Gastrocnemius medialis (tissue), 4 donors: ENCODE data around the gene HMGB2. TPM values are rescaled to one million over a fixed set of nuclear protein-coding genes. Genes with fewer than 3 reads are reported as not detected.

Source experiments
- ATAC-seq, 2 donors: fragments of 150-250 bp; one replicate each; pipeline ENCODE4 v1.9.1; 2016
- DNase-seq, 2 donors: peaks; one replicate each; pipeline ENCODE4 v3.0.0-alpha.2; 2019
- H3K27ac ChIP-seq, 4 donors: fragments of 200-600 bp; sonication (generic); 1 replicate in 1 of 4; 2 replicates in 3 of 4; pipeline ENCODE4 v1.5.1; 2016 to 2018; ENCODE audit warnings: mild to moderate bottlenecking in 2 of 4, moderate library complexity in 1 of 4
- H3K27me3 ChIP-seq, 3 donors: fragments of 200-600 bp; sonication (generic) in 2 of 3; 1 replicate in 1 of 3; 2 replicates in 2 of 3; pipeline versions ENCODE4 v1.5.1 to v1.6.0; 2016 to 2019; ENCODE audit warnings: mild to moderate bottlenecking in 1 of 3, moderate library complexity in 1 of 3
- H3K36me3 ChIP-seq, 2 donors: fragments of 200-600 bp; sonication (generic) in 1 of 2; one replicate each; pipeline ENCODE4 v1.5.1; 2017 to 2018
- H3K4me1 ChIP-seq, 2 donors: fragments of 200-600 bp; sonication (generic) in 1 of 2; one replicate each; pipeline ENCODE4 v1.5.1; 2016 to 2017; ENCODE audit warnings: mild to moderate bottlenecking in 2 of 2
- H3K4me3 ChIP-seq, 4 donors: fragments of 200-600 bp; sonication (generic) in 3 of 4; 1 replicate in 1 of 4; 2 replicates in 3 of 4; pipeline ENCODE4 v1.5.1; 2016 to 2019; ENCODE audit warnings: mild to moderate bottlenecking in 2 of 4
- H3K9me3 ChIP-seq, 3 donors: fragments of 200-600 bp; sonication (generic) in 2 of 3; 1 replicate in 1 of 3; 2 replicates in 2 of 3; pipeline ENCODE4 v1.5.1; 2016 to 2019
- POLR2A ChIP-seq, 2 donors: fragments of 450-650 bp; IDR thresholded peaks; one replicate each; pipeline ENCODE4 v1.6.1; 2017; ENCODE audit warnings: antibody characterized with exemption in 2 of 2, mild to moderate bottlenecking in 2 of 2, moderate library complexity in 2 of 2
- in situ Hi-C, 4 donors: fragments of 200-750 bp; cut with MboI; loops; one replicate each; pipeline versions ENCODE4 v1.15.0 to v1.8.0; 2017; ENCODE audit warnings: low sequenced_read_pairs in 4 of 4
- intact Hi-C: fragments of 100-400 bp; cut with DNase I; formaldehyde crosslinking; loops from one replicate; pipeline ENCODE4 v1.15.1; 2023; ENCODE audit warnings: low total_unique reads
- total RNA-seq, 4 donors: library from RNA; depleted of rRNA; stranded (reverse); fragments of >200 nt; gene quantifications; one replicate each; pipeline versions ENCODE4 v1.1.0 to v1.2.3, GENCODE V29; 2016
- TF ChIP-seq, protein P1 (sequence below), 5 experiments: fragments of 450-650 bp in 3 of 5; fragments of 200-600 bp in 2 of 5; sonication (generic) in 2 of 5; IDR thresholded peaks in 4 of 5; conservative IDR thresholded peaks in 1 of 5; 1 replicate in 4 of 5; 2 replicates in 1 of 5; pipeline ENCODE4 v1.5.1; 2016 to 2019; ENCODE audit warnings: antibody characterized with exemption in 5 of 5, mild to moderate bottlenecking in 3 of 5, moderate library complexity in 3 of 5

HMGB2 gene
- total RNA-seq, 4 donors from 2014 or later = 4.1 to 61.6 (median 21.2) TPM

DNA sequence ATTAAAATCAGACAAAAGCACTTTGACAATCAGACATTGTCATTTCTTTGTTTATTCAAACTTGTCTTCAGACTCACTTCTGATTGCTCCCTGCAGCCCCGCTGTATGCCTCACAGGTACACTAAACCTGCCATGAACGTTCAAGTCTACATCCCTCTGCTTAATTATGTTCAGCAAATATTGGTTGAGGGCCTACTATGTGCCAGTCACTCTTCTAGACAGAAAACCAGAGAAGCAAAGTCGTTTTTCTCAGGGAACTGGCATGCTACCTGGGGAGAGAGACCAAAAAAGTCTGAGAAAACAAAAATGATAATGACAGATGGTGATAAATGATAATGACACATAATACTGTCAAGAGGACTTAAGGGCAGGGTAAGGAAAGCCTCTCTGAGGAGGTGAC, 19.4 kb downstream of the HMGB2 start:
- no peaks in the 10 kb centered on the region for H3K27me3 ChIP-seq
- no peak for ATAC-seq
- H3K9me3 ChIP-seq = no peaks in the 10 kb centered on the region
- TF ChIP-seq POLR2A (IDR thresholded peaks at IDR 0.05) = no peak
- TF ChIP-seq, protein P1, sequence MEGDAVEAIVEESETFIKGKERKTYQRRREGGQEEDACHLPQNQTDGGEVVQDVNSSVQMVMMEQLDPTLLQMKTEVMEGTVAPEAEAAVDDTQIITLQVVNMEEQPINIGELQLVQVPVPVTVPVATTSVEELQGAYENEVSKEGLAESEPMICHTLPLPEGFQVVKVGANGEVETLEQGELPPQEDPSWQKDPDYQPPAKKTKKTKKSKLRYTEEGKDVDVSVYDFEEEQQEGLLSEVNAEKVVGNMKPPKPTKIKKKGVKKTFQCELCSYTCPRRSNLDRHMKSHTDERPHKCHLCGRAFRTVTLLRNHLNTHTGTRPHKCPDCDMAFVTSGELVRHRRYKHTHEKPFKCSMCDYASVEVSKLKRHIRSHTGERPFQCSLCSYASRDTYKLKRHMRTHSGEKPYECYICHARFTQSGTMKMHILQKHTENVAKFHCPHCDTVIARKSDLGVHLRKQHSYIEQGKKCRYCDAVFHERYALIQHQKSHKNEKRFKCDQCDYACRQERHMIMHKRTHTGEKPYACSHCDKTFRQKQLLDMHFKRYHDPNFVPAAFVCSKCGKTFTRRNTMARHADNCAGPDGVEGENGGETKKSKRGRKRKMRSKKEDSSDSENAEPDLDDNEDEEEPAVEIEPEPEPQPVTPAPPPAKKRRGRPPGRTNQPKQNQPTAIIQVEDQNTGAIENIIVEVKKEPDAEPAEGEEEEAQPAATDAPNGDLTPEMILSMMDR (IDR thresholded peaks at IDR 0.05 in 4 of 5, conservative IDR thresholded peaks at IDR 0.05 in 1 of 5) = no peak
- no peak for DNase-seq
- in situ Hi-C loops = loop anchor here in 3 of 4 donors (5.0 to 25.0 kb wide), 4 partner anchors 98 to 823 kb away; no protein-coding TSS in a partner anchor
- H3K4me1 ChIP-seq = peaks cover 6 to 10% of the 10 kb centered on the region in 2 donors
- intact Hi-C loops = loop anchor here (5.0 kb wide), 1 partner anchor 178 kb away; no protein-coding TSS in a partner anchor
- no peaks in the 10 kb centered on the region for H3K36me3 ChIP-seq
- H3K27ac ChIP-seq = no peak overlapping the region
- no peak overlapping the region for H3K4me3 ChIP-seq

DNA sequence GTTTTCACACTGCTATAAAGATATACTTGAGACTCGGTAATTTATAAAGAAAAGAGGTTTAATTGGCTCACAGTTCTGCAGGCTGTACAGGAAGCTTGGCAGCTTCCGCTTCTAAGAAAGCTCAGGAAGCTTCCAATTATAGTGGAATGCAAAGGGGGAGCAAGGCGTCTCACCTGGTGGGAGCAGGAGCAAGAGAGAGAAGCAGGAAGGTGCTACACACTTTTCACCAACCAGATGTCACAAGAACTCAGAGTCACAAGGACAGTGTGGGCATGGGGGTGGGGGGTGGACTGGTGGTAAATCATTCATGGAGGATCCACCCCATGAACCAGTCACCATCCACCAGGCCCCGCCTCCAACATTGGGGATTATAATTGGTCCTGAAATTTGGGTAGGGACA, 22.8 kb downstream of the HMGB2 start:
- ATAC-seq = no peak
- no peaks in the 10 kb centered on the region for H3K9me3 ChIP-seq
- intact Hi-C loops = no loop called here

DNA sequence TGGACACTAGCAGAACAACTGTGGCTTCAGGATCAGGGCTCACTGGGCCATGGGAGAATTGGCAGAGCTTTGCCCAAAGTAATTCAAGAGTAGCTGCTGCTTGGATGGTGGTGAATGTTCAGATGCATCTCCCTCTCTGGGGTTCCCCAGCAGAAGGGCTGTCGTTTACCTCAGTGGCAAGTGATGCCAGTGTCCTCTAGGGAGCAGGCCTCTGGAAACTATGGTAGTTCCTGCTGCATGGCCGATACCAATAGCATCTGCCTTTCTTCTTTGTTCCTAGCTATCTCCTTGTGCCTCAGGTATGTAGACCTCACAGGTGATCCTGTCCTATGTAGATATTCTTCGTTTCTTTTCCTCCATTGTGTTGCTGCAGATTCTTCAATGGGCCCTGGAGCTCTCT, 26.4 kb downstream of the HMGB2 start:
- TF ChIP-seq, protein P1 (IDR thresholded peaks at IDR 0.05 in 4 of 5, conservative IDR thresholded peaks at IDR 0.05 in 1 of 5) = no peak
- TF ChIP-seq POLR2A (IDR thresholded peaks at IDR 0.05) = no peak
- DNase-seq (no peak), ATAC-seq (no peak)
- H3K27ac ChIP-seq = no peak overlapping the region
- intact Hi-C loops (no loop called here), in situ Hi-C loops (loop anchor here in 1 of 4 donors (25.0 kb wide), 1 partner anchor 830 kb away; no protein-coding TSS in a partner anchor)
- H3K4me3 ChIP-seq = no peak overlapping the region
- no peaks in the 10 kb centered on the region for H3K36me3 ChIP-seq
- H3K27me3 ChIP-seq = no peaks in the 10 kb centered on the region
- H3K9me3 ChIP-seq = no peaks in the 10 kb centered on the region
- H3K4me1 ChIP-seq = no peaks in the 10 kb centered on the region

More for the DNA sequence above, 22.8 kb downstream of the HMGB2 start:
- TF ChIP-seq, protein P1 (IDR thresholded peaks at IDR 0.05 in 4 of 5, conservative IDR thresholded peaks at IDR 0.05 in 1 of 5) = no peak
- H3K27me3 ChIP-seq = no peaks in the 10 kb centered on the region
- in situ Hi-C loops = loop anchor here in 2 of 4 donors (5.0 to 25.0 kb wide), 3 partner anchors 106 to 826 kb away; no protein-coding TSS in a partner anchor
- DNase-seq = no peak
- H3K36me3 ChIP-seq = no peaks in the 10 kb centered on the region
- no peak overlapping the region for H3K4me3 ChIP-seq
- H3K4me1 ChIP-seq = no peaks in the 10 kb centered on the region
- no peak overlapping the region for H3K27ac ChIP-seq

DNA sequence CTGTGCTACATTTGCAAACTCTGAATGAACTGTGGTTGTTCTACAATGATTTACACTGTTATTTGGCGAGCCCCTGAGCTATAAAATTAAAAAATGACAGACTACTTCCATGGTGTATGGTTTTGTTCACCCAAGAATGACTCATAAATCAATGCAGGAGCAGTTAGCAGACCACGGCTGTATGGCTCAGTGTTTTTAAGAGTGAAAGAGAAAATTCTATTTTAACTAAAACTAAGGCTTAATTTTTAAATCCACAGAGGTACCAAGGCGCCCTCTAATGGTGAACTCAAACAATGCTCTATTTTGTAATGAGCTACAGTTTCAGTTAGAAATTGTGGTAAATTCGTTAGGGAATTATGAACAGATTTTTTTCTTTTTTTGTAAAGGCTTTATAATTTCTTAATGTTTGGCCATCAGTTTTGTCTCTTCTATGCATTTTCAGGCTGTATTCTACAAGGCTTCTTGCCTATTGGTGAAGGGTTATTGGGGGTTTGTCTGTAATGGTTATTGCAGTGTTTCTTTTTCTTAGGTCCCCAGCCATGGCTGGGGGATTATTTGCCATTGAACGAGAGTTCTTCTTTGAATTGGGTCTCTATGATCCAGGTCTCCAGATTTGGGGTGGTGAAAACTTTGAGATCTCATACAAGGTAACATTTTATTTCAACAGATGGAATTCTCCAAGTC, 32.5 kb downstream of the HMGB2 start:
- intact Hi-C loops (loop anchor here (1.0 kb wide), 1 partner anchor 288 kb away; no protein-coding TSS in a partner anchor), in situ Hi-C loops (loop anchor here in 1 of 4 donors (25.0 kb wide), 1 partner anchor 836 kb away; no protein-coding TSS in a partner anchor)

More for the DNA sequence above, 32.5 kb downstream of the HMGB2 start:
- ATAC-seq (no peak), DNase-seq (no peak)
- H3K4me1 ChIP-seq = no peaks in the 10 kb centered on the region
- no peaks in the 10 kb centered on the region for H3K9me3 ChIP-seq
- H3K4me3 ChIP-seq = no peak overlapping the region
- H3K27ac ChIP-seq = no peak overlapping the region
- no peak for TF ChIP-seq POLR2A (IDR thresholded peaks at IDR 0.05)
- TF ChIP-seq, protein P1 (IDR thresholded peaks at IDR 0.05 in 4 of 5, conservative IDR thresholded peaks at IDR 0.05 in 1 of 5) = peak in 4 of 5 experiments; percentile 15 to 75 (median 54)
- H3K36me3 ChIP-seq = no peaks in the 10 kb centered on the region
- no peaks in the 10 kb centered on the region for H3K27me3 ChIP-seq
